ENCODE results near the gene KCTD5.
"Not testable (repeated sequence)": the region's sequence is repeated elsewhere in the genome, so short reads cannot be mapped to it uniquely, and the experiment has no call there.

DNA sequence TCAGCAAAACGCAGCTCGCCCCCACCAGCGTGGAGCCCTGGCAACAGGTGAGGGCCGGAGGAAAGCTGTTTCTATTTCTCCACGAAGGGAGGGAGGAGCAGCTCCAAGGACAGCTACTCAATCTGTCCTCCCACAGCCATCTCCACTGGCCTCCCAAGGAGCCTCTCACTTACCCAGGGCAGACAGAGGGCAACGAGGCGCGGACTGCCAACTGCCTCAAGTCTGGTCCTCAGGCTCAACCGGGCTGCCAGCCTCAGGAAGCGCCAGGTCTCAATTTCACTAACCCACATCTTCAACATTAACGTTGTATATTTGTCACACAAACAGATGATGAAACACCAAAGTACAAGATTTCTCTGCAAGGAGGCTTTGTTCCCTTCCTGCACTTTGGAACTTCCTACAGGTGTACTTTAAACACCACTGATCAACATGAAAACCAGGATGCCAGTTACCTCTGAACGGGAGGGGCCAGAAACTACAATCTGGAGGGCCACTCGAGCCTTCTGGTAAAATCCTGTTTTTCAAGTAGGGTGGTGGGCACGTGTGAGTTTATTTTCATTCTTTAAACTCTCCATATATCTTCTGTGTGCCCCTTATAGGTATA is 31.0 kb upstream of the KCTD5 start:
- TF ChIP-seq LEF1 (IDR thresholded peaks at IDR 0.05; ENCODE audit: borderline replicate concordance); FOXM1 (IDR thresholded peaks at IDR 0.05; ENCODE audit: borderline replicate concordance); FOXK2 (IDR thresholded peaks at IDR 0.05); FOXA1 (IDR thresholded peaks at IDR 0.05); BHLHE40 (IDR thresholded peaks at IDR 0.05; ENCODE audit: borderline replicate concordance); ELF4 (IDR thresholded peaks at IDR 0.05); HDGF (IDR thresholded peaks at IDR 0.05; ENCODE audit: borderline replicate concordance): not testable (repeated sequence)
- TF ChIP-seq, protein P1, sequence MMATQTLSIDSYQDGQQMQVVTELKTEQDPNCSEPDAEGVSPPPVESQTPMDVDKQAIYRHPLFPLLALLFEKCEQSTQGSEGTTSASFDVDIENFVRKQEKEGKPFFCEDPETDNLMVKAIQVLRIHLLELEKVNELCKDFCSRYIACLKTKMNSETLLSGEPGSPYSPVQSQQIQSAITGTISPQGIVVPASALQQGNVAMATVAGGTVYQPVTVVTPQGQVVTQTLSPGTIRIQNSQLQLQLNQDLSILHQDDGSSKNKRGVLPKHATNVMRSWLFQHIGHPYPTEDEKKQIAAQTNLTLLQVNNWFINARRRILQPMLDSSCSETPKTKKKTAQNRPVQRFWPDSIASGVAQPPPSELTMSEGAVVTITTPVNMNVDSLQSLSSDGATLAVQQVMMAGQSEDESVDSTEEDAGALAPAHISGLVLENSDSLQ (IDR thresholded peaks at IDR 0.05), result not testable (repeated sequence)
